Fibroblast of skin of back (primary cell): ENCODE results near the gene MMP24OS.

Experiments
- DNase-seq: peaks from one replicate; pipeline ENCODE4 v3.0.0-alpha.2; 2013

MMP24OS gene

DNA sequence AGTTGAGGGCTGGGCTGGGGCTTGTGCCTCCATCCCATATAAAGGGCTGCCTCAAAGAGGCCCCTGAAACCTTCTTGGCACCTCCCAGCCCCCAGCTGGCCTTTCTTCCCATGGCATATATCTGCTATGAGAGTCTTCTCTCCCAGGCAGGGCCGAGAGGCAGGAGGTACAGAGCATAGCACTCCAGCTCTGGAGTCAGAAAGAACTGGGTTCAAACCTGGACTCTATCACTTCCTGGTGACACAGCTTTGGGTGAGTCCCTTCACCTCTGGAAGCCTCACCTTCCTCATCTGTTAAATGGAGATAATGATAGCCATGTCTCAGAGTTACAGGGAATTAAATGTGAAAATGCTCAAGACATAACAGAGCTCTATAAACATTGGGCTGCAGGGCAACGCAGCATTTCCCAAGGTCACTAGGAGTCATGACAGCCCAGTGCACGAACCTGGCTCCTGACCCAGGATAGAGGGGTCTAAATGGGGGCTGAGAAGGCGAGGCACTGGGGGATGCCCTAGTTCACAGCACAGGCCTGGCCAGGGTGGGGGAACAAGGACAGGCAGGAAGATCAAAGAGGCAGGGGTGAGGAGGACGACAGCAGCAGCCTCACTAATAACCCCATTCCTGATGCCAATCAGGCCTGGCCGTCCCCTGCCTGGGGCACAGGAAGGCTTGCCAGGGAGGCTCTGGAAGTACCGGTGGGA is 12.4 kb upstream of the MMP24OS start:
- no peak for DNase-seq

DNA sequence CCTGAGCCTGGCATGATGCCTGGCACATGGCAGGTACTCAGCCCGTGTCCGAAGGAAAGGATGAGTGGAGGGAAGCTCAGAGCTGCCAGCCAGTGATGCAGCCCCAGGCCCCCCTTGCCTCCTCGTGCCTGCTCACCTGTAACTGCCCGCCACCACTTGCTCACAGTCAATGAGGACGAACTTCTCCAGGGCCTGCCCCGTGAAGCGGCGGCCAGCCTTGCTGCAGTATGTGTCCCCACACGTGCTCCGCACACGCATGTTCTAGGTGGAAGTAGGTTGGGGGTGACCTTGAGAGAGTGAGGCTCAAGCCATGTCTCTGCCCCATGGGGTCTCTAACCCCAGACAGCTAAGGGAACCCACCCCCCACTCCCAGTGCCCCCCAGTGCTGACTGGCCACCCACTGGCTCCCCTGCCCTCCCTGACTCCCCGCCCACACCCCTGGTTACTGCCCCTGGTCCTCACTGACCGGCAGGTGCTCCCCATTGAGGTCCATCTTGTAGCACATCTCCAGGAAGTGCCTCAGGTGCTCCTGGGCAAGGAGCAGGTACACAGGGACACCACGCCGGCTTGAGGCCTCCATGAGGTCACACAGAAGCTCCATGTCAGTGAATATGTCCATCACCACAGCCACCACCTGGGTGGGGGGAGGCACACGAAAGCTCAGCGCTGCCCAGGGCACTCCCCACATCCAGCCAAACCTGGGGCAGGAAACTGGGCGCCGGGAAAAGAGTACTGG is 10.6 kb upstream of the MMP24OS start:
- no peak for DNase-seq

DNA sequence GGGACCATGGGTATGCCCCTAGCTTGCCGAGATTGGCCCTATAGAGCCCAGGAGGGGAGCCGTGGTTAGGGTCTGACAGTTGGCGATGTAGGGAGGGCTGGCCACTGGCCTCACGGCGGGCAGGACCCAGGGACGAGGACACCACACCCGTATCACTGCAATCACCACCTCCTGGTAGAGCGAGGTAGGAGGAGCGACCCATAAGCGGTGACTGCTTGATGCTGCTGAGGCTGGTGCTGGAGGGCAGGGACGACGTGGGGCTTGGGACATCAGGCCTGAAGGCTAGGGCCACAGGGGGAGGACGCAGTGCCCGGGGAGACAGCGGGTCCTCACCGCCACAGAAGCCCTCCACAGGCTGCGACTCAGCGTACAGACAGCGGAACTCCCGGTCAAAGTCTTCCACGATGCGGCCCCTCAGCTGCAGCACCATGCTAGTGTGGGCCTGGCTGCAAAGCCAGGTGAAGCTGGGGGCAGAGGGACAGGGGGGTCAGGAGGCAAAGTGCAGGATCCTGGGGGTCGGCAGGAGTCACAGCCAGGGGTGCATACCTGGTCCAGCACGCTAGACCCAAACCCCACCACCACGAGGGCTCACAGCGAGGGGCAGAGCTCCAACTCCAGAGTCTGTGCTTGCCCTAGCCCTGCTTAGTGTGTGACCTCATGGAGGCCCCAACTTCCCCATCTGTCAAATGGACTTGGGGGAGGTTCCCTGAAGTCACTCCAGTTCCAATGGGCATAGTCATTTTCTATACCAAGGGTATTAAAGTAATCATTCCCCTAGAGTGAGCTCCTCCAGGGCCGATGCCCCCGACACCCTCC is 9.8 kb upstream of the MMP24OS start:
- no peak for DNase-seq

DNA sequence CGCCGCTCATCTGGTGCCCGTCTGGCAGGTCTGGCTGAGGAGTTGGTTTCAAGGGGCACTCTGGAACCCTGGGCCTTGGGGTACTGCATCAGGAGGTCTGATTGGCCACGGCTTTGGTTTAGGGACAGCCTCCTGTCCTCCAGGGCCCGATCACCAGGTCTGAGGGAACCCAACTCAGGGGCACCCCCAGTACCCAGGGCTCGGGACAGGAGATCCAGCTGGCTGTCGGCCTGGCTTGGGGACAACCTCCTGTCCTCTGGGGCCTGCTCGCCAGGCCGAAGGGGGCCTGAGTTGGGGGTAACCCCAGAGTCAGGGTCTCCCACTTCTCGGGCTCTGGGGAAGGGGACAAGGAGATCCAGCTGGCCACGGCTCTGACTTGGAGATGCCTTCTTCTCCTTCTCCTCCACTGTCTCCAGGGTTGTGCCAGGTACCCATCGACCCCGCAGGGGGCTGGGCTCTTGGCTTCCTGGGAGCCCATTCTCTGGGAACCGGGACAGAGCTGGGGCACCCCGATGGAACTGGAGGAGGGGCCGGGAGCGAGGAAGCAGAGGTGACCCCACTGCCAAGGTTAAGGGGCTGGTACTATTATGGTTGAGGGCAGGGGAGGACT is 9.1 kb upstream of the MMP24OS start:
- DNase-seq: no peak

DNA sequence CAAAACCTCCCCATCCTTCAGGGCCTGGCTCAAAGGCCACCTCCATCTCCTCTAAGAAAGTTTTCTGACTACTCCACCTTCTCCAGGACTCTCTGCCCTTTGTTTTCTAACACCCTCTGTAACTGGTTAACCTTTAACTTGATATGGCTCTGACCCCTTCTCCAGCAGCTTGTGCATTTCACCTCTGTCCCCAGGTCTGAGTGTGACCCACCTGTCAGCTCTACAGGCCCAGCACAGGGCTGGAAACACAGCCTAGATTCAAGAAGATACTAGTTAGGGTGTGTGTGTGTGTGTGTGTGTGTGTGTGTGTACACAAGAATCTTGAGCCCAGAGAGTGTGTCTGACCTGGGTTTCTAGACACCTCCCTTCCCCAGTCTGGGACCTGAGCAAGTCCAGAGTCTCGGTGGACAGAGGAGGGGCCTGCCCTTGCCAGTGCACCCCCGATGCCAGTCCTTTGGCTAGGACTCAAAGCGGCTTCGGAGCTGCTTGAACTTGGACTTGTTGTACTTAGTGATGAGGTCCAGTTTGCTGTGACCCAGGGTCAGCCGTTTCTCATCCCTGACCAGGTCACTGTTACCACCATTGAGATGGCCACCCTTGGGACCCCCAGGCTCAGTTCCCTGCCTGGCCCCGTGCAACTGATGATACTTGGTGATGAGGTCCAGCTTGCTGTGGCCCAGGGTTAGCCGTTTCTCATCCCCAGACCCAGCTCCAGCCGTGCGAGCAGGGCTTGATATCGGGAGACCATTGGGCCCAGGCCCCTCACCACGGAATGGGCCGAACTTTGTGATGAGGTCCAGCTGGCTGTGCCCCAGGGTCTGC is 8.4 kb upstream of the MMP24OS start:
- DNase-seq: no peak

DNA sequence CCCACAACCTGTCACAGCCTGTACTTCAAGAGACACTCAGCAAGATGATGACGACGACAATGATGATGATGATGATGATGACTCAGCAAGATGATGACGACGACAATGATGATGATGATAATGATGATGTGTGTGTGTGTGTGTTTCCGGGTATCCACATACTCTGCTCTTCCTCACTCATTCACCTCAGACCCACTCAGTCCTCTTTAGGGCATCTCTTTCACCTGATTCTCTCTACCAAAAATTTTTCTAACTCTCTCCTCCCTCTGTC is 7.8 kb upstream of the MMP24OS start:
- DNase-seq: no peak

DNA sequence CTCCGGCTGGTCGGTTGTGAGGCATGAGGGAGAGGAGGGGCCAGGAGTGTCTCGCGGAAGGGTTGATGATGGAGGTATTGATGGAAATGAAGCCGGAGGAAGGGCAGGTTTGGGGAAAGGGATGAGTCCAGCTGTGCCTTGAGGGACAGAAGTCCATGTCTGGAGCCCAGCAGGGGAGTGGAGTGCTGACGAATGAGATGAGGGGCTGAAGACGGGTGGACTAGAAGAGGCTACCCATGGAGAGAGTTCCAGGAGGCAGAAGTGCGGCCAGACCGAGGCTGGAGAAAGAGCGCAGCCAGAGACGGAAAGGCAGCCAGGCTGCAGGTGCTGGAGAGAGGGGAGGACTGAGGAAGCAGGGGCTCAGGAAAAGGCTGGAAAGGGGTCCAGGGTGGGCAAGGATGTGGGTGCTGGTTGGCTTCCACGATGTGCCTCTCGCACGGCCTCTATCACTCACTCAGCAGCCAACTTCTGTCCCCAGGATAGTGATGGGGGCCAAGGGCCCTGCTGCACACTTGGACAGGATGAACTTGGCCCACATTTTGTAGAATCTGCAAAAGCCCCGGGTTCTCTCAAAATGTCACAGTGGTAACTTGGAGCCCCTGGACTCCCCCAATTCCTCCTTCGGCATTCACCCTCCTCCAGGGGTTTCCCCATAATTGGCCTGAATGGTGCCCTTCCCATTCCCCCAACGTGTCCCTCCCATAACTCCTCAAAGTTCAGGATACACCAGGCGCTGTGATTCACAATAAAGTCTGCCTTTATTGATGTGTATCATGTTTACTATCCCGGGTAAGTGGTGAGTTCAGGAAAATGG is 7.3 kb upstream of the MMP24OS start:
- DNase-seq: no peak

DNA sequence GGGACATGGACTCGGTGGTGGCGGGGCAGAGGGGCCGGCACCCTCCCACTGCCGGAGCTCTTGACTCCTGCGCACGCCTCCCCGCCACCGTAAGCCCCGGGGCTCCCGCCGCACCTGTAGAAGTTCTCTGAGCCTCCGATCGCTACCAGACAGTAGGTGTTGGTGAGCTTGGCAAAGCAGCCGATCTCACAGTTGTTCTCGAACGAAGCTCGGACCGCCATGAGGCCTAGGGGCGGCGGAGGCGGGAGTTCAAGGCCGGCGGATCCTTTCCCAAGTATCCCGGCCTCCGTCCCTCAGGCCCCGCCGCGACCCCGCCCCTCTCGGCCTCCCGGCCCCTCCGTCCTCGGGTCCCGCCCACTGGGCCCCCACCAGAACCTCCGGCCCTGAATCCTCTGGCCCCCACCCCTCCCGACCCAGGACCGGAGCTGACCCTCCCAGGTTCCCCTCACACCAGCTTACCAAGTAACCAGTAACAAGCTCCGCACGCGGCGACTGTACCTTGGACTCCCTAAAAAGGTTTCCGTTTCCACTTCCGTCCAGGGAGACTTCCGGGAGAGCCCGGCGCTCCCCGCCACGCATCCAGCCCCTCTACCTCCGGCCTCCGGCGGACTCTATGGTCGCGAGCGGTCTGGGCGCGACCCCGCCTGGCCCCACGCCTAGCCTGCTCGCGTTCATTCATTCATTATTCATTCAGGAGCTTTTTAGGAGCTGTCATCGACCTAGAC is 6.5 kb upstream of the MMP24OS start, which contains the start of gene EIF6:
Gene EIF6 (minus strand): TSS at position 506 of the 725 bp plus-strand sequence. CDS start 285 bp downstream, at position 221.
- DNase-seq: peak; percentile 92

DNA sequence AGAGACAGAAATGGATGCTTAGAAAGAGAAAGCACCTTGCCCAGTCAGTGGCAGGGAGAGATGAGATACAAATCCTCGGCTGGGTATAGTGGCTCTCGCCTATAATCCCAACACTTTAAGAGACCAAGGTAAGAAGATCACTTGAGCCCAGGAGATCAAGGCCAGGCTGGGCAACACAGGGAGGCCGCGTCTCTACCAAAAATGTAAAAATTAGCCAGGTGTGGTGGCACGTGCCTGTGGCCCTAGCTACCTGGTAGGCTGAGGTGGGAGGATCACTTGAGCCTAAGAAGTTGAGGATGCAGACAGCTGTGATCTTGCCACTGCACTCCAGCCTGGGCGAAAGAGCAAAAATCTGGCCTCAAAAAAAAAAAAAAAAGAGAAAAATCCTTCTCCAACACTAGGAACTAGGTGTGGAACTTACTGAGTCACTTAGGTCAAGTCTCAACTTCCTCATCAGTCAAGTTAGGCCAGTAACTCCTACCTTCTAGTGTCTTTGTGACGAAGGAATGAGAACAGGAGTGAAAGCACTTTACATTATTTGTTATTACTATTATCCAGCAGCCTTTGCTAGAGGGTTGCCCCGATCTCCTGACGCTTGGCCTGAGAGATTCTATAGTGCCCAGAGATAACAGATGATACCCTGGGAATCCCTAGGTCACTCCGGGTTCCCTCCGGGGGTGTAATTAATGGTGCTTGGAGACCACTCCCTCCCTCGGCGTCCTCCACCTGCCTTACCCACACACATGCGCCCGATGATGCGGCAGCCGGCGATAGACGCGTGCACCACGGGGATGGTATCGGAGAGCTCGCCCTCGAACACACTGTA is 5.7 kb upstream of the MMP24OS start:
- DNase-seq: peak; percentile 6

DNA sequence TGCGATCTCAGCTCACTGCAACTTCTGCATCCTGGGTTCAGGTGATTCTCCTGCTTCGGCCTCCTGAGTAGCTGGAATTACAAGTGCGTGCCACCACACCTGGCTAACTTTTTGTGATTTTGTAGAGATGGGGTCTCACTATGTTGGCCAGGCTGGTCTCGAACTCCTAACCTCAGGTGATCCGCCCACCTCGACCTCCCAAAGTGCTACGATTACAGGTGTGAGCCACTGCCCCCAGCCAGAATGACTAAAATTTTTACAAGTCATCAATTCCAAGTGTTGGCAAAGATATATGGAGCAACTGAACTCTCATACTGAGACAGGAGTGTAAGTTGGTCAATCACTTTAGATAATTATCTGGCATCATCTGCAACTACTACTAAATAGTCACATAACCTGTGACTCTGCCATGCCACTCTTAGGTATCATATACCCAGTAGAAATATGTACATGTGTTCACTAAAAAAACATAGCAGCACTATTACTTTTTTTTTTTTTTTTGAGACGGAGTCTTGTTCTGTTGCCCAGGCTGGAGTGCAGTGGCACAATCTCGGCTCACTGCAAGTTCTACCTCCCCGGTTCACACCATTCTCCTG is 3.7 kb upstream of the MMP24OS start:
- DNase-seq: no peak

DNA sequence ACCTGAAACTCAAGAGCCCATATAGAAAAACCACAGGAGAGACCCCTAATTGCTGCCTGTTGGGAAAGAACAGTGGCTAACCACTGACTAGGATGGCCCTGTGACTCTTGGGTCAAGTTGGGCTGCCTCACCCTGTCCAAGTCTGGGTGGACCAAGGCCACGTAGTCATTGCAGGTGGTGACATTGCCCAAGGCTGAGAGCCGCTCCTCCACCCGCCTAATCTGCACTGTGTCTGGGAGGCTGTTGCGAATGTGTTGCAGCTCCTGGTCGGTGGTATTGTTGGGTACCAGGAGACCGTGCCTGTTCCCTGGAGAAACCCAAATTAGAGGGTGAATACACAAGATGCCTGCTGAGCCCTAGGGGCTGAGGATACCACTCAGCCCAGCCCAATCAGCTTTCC is 2.6 kb upstream of the MMP24OS start:
- no peak for DNase-seq

DNA sequence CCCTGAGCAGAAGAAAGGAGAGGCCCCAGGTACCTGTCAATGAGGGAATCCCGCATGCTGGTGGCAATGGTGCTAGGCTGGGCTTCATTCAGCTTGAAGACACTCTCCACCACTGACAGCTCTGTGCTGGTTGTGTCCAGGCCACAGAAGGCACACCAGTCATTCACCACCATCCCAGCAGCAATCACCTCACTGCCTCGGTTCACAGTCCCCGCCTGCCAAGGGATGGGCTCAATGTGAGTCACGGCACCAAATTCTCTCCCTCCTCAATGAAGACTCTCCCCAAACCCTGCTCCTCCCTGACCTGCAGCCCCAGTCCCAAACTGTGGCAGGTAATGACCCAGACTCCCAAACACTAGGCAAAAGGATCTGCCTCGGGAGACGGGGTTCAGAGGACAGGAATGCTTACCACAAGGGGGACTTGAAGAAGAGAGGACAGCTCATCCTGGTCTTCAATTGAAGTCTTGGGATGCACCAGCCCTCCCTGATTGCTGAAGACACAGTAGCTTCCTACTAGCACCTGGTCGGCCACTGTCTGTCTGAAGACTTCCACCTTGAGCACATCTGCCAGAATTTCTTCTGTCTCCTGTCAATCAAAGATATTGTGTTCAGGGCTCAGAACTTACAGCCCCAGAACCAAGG is 1.7 kb upstream of the MMP24OS start:
- no peak for DNase-seq

DNA sequence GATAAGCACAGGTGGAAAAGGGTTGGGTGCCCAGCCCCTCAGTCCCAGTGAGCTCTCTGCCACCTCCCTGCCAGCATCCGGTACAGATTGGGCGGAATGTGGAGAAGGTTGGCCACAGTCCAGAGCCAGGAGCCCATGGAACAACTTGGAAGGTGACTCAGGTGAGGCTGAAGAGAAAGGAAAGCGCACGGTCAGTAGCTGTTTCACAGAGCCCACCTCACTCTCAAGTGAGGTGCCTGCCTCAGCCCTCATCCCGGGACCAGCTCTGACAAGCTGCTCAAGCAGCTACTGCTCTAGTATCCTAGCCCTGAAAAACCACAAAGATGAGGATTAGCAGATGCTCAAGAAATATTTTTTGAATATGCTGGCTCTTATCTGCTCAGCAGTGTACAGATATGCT is 1.1 kb upstream of the MMP24OS start:
- no peak for DNase-seq

DNA sequence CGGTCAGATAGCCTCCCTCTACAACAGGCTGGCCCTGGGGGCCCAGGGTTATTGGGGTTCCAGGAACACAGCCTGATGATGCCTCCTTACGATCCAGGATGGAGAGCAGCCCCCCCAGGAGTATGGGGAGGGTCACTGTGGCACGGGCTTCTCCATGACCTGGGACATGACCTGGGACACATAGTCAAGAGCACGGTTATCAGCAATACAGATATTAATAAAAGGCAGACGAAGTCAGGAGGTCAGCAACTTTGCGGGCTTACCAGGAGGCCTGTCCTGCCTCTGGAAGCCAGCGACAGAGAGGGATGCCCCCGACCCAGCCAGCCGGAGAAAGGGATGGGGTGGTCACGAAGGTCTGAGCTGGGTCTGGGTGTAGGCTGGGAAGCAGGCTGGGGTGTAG is 795 bp downstream of the MMP24OS start:
- no peak for DNase-seq

DNA sequence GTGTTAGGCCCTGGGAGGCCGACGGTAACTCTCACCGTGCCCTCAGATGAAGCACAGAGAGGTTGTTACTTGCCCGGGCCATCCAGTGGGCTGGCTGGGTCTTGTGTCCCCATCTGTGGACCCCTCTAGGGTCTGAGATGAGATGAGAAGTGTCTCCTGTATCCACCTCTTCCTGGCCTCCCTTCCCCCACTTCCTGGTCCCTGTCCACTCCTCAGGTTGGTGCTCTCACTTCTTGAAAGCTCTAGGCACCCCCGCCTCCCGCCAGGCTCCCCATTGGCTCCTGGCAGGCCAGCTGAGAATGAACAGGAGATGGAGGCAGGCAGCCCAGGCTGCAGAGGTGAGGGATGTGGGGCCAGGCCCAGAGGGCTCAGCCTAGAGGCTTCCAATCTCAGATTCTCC is 1.5 kb downstream of the MMP24OS start:
- DNase-seq: no peak

DNA sequence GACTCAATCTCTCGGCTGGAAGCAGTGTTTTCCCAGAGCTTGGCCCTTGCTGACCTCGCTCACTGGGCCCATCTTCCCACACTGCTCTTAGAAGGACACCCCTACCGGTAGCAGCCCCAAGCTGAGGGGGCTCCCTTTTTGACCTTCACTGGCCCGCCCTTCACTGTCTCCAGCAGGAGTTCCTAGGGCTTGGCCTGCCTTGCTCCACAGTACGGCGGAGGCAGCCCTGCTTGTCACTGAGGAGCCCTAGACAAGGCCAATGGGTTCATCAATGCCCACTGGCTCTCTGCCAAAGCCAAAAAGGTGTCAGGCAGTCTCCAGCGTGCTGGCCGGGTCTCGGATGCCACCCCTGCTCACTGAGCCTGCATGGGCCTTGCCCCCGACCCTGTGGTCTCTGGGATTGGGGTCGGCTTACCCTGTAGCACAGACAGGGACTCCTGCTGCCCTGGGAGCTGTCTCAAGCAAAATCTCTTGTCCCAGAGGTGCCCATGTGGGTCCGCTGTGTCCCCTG is 2.1 kb downstream of the MMP24OS start:
- DNase-seq: no peak

DNA sequence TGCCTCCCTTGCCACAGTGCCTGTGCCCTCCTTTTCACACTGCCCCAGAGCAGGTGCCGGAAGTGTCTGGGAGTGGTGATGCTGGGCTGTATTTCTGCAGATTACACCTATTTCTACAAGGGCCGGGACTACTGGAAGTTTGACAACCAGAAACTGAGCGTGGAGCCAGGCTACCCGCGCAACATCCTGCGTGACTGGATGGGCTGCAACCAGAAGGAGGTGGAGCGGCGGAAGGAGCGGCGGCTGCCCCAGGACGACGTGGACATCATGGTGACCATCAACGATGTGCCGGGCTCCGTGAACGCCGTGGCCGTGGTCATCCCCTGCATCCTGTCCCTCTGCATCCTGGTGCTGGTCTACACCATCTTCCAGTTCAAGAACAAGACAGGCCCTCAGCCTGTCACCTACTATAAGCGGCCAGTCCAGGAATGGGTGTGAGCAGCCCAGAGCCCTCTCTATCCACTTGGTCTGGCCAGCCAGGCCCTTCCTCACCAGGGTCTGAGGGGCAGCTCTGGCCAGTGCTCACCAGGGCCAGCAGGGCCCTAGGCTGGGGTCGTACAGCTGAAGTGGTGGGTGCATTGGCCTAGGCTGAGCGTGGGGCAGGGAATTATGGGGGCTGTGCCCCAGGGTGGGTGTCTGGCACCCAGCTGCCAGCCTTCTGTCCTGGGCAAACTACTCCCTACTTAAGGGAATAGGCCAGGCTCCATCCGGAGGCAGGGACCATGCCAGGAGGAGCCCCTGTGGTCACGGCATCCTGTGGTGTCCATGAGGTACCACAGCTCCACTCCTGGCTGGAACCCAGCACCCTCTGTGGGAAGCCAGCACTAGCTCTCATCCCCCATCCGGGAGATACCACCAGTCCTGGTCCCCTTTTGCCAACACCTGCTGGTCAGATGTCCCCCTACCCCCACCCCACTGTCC is 3.5 kb downstream of the MMP24OS start:
- DNase-seq: no peak
